ENCODE data around the gene DHRS4.
"Not testable (repeated sequence)": the region's sequence is repeated elsewhere in the genome, so short reads cannot be mapped to it uniquely, and the experiment has no call there.

Gene DHRS4

GRCh38 chr14:23981951-23982813 lies 28.6 kb downstream of the DHRS4 start:
- not testable (repeated sequence) for DNase-seq

- DNase-seq: no peak
These were observed 31.5 kb downstream of the DHRS4 start for GRCh38 chr14:23984891-23985602.

DNA sequence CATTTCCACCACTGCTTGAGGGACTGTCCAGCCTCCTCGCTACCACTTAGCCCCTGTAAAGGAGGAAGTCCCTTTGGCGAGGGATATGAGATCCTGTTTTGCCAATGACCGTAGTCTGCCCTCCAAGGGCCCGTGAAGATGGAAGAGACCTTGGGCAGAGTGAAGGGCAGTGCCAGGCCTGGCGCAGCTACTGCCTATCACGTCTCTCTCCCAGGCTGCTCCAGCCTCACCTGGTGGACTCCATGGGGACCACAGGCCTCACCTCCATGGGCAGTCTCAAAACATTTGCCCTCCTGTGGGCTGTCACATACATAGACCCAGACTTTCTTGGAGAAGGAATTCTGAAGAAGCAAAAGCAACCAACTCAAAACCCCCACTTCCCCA lies 34.6 kb downstream of the DHRS4 start:
- DNase-seq: not testable (repeated sequence)

- DNase-seq: peak in 14 of 51 donors; percentile 7 to 50 (median 28)
These were observed 35.2 kb downstream of the DHRS4 start, which contains the start of gene DHRS4L2 for GRCh38 chr14:23988607-23989363. Gene DHRS4L2 (plus strand): TSS chr14:23988929. CDS start chr14:23988948, 19 bp downstream.

DNA sequence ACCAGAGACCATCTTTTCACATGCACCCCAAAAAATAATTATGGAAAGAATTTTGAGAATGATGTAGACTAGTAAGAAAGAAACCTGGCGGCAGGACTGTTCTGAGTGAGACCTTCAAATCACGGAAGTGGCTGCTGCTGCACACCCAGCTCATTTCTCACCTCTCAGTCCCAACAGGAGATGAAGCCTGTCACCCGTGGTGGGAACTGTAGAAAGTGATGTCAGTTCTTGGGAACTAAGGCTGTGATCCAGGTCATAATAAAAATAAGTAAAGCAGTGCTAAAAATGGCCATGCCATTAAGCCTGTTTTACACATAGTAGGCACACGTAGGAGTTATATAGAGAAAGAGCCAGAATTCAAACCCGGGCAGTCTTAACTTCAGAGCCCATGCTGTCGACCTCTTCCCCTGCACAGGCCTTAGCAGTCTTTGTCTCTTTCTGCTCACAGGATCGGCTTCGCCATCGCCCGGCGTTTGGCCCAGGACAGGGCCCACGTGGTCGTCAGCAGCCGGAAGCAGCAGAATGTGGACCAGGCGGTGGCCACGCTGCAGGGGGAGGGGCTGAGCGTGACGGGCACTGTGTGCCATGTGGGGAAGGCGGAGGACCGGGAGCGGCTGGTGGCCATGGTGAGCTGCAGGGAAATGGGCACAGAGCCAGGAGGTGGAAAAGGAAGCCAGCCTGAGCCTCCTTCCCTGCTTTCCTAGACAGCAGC lies 36.3 kb downstream of the DHRS4 start:
- peak in 41 of 51 donors; percentile 16 to 82 (median 58) for DNase-seq

DNA sequence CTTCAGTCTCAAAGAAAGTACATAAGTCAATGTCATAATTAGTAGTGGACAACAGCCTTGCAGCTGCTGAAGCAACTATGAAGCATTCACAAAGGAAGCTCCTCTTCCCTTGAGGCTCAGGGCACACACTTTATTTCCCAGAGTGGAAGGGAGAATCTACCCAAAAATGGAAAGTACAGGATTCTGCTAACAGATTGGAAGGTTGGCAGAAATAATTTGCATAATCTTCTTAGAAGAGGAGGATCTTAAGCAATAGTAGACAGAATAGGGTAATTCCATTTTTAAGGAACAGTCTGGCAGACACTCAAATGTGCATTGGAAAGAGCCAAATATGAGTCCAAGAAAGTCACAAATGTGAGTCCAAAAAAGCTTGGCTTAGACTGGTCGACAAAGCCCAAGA lies 37.4 kb downstream of the DHRS4 start:
- DNase-seq: not testable (repeated sequence)

DNA sequence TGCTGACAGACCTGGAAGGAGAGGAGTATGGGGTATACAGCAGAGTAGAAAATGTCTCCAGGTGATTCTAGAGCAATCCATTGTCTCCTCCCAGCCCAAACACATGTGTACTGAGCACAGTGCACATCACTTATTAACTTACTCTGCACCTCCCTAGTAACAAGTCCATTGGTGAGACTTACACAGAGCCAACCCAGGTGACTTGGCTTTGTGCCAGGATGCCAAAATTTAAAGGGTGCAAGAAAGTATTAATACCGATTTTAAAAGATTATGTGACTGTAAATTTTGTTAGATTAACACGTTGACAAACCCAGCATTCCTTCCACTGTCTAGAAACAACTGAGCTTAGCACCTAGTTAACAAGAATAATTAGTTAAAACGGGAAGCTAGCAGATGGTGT lies 39.5 kb downstream of the DHRS4 start:
- DNase-seq: not testable (repeated sequence)

- DNase-seq: not testable (repeated sequence)
These were observed 42.4 kb downstream of the DHRS4 start for GRCh38 chr14:23996009-23996408.

GRCh38 chr14:23996825-23997224 lies 43.3 kb downstream of the DHRS4 start:
- not testable (repeated sequence) for DNase-seq

DNA sequence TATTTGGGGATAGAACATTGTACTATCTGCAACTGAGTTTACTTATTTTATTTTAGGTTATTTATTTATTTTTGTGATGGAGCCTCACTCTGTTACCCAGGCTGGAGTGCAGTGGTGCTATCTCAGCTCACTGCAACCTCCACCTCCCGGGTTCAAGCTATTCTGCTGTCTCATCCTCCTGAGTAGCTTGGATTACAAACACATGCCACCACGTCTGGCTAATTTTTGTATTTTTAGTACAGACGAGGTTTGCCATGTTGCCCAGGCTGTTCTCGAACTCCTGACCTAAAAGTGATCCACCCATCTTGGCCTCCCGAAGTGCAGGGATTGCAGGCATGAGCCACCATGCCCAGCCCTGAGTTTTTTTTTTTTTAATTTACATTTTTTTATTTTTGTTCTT lies 46.1 kb downstream of the DHRS4 start:
- not testable (repeated sequence) for DNase-seq

DNA sequence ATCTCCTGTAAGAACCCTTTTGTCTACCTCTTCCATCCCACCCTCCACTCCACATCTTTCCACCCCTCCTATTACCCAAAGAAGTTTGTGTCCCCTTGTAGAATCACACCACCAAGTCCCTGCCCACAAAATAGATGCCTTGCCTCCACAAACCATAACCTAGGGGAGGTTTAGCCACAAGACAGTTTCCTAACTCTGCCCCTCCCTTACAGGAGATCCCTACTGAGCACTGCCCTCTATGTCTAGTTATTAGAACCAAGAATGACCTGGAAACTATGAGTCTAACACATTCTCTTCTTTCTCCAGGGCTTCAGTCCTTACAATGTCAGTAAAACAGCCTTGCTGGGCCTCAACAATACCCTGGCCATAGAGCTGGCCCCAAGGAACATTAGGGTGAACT lies 47.5 kb downstream of the DHRS4 start:
- DNase-seq: not testable (repeated sequence)

DNA sequence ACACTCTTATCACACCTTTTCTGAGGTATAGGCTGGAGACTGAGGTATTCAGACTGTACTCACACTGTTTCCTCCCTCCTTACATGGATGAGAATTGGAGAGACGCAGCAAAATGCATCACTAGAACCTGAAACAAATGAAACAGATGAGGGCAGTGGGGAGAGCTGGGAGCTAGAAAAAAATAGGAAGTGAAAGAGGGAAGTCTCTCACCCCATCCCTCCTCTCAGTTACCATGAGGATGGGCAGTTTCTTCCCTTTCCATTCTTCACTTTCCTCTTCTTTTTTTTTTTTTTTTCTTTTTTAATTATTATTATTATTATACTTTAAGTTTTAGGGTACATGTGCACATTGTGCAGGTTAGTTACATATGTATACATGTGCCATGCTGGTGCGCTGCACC lies 48.1 kb downstream of the DHRS4 start:
- DNase-seq: not testable (repeated sequence)

DNA sequence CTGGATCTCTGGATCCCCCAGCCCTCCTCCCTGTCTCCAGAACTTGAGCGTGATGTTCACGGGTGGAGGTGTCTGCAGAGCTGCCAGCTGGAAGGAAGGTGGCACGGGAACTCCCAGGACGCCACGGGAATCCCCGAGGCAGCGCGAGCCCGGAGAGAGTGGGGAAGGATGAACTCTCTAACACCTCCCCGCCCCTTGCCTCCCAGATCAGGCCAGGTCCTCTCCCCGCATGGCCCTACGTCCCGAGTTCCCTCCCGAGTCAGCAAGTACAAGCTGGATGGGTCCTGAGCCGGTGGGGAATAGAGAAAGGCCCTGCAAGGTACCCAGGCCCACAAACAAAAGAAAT lies 52.9 kb downstream of the DHRS4 start:
- not testable (repeated sequence) for DNase-seq

DNA sequence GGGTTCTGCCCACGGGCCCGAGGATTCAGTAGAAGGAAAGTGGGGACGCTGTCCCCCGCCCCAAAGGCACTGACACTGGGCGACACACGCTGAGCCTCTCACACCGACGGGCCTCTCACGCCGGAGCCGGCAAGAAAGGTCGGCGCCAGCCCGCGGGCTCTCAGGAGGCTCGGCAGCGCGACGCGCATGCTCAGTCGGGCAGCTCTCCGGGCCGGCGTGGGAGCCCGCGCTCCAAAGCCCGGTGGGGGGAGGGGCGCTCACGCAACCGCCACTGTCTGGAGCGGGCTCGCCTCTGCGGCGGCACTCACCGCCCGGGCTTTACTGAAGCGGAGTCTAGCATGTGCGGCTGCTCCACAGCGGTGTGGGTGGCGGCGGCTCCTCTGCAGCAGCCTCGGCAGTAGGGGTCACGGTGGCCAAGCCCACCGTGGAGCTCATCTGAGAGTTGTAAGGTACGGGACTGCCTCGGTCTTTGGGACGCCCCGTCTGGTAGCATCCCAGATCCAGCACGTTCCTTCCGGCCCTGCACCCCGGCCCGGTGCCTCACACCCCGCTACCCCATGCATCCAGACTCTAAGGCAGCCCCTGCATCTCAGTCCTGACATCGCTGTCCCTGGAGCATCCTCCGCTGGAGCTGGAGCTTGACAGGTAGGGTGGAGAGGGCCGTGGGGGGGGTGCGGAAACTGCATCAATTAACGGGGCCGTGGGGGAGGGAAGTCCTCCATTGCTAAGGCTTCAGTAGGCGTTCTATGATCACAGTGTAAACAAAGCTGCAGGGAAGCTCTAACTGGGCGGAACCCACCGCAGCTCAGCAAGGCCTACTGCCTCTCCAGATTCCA lies 53.5 kb downstream of the DHRS4 start:
- peak in 29 of 51 donors; percentile 15 to 74 (median 38) for DNase-seq

DNA sequence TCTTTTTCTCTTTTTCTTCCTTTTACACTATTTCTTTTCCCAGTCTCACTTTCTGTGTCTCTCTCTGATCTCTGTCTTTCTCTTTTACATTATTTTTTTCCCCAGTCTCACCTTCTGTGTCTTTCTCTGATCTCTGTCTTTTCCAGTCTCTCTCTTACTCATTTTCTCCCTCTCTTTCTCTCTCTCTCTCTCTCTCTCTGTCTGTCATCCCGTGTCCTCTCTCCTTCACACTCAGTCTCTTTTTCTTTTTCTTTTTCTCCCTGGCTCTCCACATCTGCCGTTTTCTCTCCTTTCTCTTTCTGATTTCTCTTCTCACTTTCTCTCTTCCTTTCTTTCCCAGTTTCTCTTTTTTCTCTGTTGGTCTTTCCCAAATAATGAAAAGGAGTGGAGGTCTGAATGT lies 57.5 kb downstream of the DHRS4 start:
- no peak for DNase-seq

DNA sequence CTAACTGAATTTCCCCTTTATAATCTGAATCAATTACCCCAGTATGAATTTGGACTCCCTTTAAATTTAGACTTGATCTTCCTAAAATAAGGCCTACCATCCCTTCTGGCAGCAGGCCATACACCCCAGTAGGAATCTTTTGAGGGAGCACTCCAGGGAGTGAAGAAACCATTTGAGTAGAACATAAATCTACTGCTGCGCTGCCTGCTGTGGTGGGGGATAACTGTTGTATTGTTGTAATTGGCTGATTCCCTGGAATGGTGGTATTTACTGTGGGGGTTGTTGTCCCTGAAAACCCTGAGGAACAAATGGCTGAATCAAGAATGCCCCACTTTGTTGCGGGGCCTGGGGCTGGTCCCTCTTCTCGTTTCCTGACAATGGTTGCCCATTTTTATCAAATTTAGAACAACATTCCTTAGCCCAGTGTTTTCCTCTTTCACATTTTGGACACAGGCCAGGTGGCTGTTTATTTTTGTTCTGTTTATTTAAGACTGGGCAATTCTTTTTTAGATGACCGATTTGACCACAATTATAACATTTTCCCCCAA lies 59.2 kb downstream of the DHRS4 start:
- not testable (repeated sequence) for DNase-seq

GRCh38 chr14:24013654-24014514 lies 60.3 kb downstream of the DHRS4 start:
- DNase-seq: peak in 18 of 51 donors; percentile 12 to 73 (median 24)

DNA sequence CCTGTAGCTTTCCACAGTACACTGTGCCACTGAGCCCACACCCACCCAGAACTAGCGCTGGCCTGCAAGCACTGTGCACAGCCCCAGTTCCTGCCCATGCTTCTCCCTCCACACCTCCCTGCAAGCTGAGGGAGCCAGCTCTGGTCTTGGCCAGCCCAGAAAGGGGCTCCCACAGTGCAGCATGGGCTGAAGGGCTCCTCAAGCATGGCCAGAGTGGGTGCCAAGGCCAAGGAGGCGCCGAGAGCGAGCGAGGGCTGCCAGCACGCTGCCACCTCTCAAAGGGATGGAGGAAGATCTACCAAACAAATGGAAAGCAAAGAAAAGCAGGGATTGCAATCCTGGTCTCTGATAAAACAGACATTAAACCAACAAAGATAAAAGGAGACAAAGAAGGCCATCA lies 62.2 kb downstream of the DHRS4 start:
- not testable (repeated sequence) for DNase-seq

Data from hypothalamus (tissue), 51 donors.